A549 (cell line): Measurements from ENCODE around the gene PHTF2.

ENCODE experiments used
- BHLHE40 ChIP-seq: IDR thresholded peaks from 2 replicates; pipeline ENCODE4 v1.6.1; 2012; ENCODE audit warnings: low read depth, low read length, inconsistent platforms
- MAX ChIP-seq: IDR thresholded peaks from 2 replicates; pipeline ENCODE4 v1.6.1; 2012
- POLR2A ChIP-seq: IDR thresholded peaks from 2 replicates; pipeline ENCODE4 v1.6.1; 2012; ENCODE audit warnings: mild to moderate bottlenecking, low read length
- TF ChIP-seq, protein P1 (sequence below): fragments of >200 bp; sonication (Bioruptor Twin); formaldehyde crosslinking; IDR thresholded peaks from 3 replicates; pipeline ENCODE4 v1.5.1; 2016
- TF ChIP-seq, protein P2 (sequence below): fragments of 200-600 bp; sonication (generic); IDR thresholded peaks from 2 replicates; pipeline ENCODE4 v1.6.1; 2016; ENCODE audit warnings: antibody characterized with exemption, mild to moderate bottlenecking, moderate library complexity

DNA sequence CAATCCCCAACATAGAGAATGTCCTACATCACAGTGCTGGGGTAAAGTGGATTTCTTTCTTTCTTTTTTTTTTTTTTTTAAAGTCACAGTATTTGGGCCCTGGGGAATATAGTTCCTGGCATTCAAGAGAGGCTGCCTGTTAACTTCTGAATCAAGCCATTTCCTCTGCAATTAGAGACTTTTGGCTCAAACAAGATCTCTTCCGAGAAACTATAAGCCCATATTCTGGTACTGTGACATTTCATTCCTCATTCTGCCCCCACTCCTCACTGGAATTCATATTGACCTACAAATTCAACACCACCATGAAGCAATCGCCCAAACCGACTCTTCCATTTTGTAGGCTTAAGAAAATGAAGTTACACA, 187.4 kb downstream of the PHTF2 start:
- TF ChIP-seq POLR2A (no peak), BHLHE40 (no peak), MAX (no peak)
- TF ChIP-seq, protein P1, sequence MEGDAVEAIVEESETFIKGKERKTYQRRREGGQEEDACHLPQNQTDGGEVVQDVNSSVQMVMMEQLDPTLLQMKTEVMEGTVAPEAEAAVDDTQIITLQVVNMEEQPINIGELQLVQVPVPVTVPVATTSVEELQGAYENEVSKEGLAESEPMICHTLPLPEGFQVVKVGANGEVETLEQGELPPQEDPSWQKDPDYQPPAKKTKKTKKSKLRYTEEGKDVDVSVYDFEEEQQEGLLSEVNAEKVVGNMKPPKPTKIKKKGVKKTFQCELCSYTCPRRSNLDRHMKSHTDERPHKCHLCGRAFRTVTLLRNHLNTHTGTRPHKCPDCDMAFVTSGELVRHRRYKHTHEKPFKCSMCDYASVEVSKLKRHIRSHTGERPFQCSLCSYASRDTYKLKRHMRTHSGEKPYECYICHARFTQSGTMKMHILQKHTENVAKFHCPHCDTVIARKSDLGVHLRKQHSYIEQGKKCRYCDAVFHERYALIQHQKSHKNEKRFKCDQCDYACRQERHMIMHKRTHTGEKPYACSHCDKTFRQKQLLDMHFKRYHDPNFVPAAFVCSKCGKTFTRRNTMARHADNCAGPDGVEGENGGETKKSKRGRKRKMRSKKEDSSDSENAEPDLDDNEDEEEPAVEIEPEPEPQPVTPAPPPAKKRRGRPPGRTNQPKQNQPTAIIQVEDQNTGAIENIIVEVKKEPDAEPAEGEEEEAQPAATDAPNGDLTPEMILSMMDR: no peak
- TF ChIP-seq, protein P2, sequence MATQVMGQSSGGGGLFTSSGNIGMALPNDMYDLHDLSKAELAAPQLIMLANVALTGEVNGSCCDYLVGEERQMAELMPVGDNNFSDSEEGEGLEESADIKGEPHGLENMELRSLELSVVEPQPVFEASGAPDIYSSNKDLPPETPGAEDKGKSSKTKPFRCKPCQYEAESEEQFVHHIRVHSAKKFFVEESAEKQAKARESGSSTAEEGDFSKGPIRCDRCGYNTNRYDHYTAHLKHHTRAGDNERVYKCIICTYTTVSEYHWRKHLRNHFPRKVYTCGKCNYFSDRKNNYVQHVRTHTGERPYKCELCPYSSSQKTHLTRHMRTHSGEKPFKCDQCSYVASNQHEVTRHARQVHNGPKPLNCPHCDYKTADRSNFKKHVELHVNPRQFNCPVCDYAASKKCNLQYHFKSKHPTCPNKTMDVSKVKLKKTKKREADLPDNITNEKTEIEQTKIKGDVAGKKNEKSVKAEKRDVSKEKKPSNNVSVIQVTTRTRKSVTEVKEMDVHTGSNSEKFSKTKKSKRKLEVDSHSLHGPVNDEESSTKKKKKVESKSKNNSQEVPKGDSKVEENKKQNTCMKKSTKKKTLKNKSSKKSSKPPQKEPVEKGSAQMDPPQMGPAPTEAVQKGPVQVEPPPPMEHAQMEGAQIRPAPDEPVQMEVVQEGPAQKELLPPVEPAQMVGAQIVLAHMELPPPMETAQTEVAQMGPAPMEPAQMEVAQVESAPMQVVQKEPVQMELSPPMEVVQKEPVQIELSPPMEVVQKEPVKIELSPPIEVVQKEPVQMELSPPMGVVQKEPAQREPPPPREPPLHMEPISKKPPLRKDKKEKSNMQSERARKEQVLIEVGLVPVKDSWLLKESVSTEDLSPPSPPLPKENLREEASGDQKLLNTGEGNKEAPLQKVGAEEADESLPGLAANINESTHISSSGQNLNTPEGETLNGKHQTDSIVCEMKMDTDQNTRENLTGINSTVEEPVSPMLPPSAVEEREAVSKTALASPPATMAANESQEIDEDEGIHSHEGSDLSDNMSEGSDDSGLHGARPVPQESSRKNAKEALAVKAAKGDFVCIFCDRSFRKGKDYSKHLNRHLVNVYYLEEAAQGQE: no peak
